HG03139 (cell line): ENCODE measurements around the gene MAT1A.

ENCODE experiments used
- ATAC-seq: cut with Tn5 transposase; IDR thresholded peaks from one replicate; pipeline ENCODE4 v1.9.1; 2021; ENCODE audit not compliant: unreplicated experiment

MAT1A gene

DNA sequence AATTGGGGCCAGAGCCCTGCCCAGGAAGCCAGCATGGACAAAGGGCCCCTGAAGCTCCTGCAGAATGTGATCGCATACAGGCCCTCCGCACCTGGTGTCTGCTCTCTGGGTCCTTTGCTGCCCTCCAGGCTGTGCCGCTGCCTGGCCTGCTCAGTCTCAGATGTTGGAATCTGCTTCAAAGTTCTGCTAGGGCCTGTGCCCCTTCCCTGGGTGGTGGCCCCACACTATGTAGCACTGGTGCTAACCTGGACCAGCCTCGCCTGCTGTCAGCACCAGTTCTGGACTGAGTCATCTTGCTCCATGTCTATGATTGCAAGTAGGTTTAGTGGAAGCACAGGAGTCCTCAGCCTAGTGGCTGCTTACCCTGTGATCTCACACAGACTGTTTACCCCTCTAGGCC lies 6.3 kb downstream of the MAT1A start:
- ATAC-seq, result no peak

DNA sequence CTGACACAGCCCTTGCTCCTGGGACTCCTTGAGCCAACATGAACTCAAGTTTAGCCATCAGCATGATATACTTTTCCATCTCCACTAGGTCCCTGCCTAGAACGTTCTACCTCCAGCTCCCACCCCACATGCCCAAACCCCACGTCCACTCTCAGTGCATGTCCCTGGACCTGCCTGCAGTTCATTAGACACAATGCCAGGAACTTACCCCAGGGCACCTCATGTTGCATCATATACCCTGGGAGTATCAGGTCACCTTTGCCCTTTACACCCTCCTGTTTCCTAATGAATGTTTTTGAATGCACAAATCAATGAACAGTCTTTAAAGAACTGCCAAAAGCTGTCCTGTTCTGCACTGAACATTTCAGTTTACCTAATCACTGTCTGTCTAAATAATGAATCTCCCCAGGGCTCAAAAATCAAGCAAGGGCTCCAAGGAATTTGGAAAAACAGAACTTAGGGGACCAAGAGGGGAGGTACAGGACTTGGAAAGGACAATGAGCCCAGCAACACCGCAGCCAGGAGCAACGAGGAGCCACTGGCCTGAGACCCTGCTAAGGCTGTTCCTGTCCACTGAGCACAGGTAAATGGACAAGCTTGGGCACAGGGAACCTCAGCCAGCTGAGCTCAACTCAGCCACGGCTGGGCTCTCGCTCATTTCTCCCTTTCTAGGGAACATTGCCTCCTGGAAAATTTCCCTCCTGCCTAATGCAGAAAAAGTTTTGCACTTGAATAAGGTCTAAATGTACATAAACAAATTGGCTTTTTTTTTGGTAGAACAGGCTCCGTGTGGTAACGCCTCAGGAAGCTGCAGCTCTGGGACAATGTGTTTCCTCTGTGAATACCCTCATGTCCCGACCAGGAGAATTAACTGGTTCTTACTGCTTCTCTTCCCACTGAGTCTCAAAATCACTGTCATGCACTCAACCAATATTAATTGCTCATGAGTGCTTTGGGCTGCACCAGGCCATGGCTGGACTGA lies 7.4 kb downstream of the MAT1A start:
- ATAC-seq, result no peak

DNA sequence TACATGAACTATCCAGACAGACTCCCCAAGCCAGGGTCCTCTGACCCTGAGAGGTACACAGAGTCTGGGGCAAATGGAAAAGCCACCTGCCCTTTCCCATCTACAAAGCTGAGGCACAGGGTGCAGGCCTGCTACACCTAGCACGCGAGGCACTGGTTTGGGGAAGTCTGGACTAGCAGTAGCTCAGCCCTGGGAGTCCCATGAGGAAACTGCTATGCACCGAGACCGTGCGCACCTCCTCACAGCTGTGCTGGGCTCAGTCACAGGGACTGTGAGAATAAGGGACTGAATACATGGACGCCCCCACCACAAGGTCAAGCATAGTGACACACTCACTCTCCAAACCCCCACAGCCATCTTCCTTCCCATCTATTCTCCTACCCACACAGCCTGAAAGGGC lies 8.2 kb downstream of the MAT1A start:
- no peak for ATAC-seq

DNA sequence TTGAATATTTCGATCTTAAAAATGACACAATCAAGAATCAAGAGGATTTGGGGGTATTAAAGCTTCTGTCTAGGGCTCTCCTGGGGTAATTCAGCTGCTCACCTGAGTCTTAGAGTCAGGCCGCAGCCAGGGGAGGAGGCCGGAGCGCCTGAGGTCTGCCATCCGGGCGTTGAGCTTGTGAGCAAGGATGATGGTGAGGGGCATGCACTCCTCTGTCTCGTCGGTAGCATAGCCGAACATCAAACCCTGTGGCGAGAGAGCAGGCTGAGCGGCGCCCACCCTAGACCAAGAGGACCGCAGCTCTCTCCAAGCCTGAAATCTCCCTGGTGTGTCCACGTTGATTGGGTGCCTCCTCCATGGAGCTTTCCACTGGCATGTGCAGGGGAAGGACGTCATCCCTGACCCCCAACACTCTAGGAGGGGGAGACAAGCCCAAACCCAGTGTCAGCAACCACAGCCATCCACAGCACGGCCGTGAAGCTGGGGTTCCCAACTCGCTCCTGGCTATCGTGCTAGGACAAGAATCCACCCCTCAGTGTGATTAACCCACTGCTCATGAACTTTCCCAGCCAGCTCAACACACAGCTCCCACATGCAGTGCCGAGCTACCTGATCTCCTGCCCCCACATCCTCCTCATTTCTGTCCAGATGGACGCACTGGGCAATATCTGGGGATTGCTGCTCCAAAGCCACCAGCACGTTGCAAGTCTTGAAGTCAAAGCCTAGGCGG lies 9.2 kb downstream of the MAT1A start:
- no peak for ATAC-seq

DNA sequence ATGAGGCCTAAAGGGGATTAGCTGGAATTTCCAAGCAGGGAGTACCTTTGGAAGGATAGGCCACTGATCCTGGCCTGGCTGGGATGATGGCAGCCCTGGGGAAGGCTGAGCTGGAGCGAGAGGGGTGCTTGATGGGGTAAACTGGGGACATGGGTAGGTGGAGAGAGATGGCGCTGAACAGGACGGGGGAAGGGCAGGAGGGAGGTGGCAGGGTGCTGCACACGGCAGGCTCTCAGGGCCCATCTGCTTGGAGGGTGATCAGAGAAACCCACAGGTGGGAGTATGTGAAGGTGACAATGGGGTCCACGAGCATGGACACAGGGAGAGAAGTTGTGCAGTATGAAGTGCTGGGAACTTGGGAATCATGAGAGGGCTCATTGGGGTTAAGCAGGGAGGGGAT lies 10.3 kb downstream of the MAT1A start:
- ATAC-seq, result no peak

DNA sequence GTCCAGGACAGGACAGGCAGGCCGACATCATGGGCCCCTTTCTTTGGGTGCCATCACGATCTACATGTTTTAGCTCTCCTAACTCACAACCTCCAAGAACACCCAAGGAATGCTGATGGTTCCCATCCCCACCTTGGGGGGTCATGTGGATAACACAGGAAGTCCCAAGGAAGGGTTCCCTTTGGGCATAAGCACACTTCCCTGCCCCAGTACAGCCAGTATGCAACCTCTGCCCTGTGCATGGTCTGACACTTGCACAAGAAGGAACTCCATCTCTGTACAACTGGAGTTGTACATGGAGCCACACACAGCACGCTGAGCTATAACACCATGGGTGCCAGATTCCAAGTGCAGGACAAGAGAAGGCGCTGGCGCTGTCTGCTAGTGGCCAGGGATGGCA lies 11.0 kb downstream of the MAT1A start:
- ATAC-seq, result no peak

DNA sequence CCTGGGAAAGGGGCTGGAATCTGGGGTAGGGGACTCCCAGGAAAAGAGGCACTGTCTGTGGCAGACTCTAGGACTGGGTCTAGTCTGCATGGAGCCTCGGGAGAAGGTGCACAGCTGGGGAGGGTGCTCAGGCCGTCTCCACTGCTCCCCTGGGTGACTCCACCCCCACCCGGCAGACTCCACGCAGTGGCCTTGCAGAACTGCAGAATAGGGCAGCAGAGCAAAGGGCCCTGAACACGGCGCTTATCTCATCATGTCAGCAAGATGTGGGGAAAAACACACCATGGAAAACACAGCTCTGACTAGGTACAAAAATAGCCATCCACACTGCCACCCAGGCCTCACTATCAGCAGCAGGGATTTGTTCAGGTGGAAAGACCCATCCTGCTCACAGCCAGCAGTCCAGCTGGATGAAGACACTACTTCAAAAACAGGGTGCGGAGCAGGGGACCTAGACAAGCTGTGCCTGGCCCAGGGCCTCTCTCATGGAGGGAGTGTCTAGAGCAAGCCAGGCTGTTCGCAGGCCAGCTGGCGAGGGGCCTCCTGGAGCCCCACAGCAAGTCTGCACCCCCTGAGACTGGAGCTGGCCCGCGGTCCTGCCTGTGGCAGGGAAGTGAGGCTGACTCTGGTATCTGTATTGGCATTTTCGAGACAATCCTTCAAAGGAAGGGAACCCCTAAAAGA lies 11.7 kb downstream of the MAT1A start:
- no peak for ATAC-seq

DNA sequence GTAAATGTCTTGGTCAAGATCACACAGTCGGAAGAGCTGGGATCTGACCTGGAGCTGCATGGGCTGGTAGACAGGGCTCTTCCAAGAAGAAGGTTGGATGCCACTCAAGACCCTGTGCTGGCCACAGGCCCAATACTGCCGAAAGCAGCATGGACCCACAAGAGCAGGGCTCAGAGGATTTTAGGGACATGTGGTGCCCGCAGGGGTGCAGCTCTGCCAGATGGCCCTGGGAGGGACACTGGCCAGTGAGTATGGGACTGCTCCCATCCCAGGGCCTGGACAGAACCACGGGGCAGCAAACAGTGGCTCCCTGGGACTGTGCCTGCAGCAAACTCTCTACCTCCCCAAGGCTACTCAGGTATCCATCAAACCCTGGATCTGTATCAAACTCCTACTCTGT lies 12.4 kb downstream of the MAT1A start:
- no peak for ATAC-seq

DNA sequence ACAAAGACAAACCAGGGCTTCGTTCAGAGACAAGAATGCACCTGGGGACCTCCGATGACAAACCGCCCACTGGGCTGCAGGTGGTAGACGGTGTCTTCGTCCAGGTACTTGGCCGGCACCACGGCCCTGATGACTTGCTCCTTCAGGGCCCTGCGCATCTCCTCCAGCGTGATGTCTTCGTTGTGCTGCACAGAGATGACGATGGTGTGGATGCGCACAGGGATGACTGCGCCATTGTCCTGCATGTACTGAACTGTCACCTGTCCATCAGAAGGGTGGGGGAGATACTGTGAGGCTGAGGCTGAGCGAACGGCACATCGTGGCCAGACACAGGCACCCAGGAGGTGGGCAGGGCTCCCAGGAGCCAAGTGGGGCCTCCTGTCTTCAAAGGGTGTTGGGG lies 13.1 kb downstream of the MAT1A start:
- no peak for ATAC-seq

DNA sequence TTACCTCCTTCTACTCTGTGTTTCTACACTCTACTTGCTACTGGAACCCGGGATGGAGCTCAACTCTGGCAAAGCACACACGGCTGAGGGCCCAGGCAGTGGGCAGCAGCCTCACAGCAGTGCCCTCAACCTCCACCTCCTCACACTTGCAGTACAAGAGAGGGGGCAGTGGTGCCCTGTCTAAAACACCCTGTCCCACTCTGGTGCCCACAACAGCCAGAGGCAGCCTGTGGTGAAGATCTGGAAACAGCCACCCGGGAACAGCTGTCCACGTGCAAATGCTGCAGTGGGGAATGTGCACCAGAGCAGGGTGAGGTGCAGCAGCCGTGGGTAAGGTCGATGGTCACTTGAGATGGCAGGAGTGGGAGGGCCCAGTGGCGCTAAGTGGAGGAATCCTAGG lies 13.7 kb downstream of the MAT1A start:
- no peak for ATAC-seq

DNA sequence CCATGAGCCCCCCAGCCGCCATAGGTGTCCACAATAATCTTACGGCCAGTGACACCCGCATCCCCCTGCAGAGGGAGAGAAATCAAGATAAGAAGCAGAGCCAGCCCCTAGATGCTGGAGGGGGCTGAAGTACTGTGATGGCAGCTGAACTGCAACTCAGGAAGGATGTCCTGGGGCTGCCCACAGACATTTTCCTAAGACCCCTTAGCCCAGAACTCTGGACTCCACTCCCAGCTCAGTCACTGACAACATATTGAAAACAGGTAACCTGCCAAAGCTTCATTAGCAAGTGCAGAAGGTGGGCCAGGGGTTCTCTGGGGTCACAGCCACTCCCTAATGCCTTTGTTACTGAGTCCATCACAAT lies 14.3 kb downstream of the MAT1A start:
- ATAC-seq, result no peak

DNA sequence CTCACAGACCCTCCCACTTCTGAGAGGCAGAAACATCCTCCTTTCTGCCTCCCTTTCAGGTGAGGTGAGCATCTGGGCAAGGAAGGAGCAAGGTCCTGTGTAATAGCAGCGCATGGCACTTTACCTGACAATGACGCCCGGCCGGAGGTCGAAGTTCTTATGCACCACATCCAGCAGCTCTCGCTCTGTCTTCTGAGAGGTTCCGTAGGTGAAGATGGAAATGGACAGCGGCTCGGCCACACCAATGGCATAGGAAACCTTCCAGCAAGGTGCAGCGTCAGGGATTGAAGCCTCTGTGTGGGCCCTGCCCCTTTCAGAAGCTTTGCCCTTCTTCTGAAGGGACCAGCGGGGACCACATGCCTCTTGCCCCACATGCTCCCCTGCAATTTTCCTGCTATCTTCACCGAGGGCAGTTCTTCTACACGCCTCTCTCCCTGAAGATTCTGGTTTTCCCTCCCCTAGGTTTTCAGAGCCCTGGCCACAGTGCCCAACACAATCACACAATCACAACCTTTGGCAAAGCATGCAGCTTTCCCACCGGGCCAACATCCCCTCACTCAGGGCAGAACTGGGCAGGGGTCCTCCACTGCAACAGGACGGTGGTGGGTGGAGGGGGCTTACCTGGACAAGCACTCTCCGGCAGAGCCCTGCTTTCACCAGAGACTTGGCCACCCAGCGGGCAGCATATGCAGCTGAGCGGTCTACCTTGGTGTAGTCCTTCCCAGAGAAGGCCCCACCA lies 14.9 kb downstream of the MAT1A start:
- no peak for ATAC-seq

DNA sequence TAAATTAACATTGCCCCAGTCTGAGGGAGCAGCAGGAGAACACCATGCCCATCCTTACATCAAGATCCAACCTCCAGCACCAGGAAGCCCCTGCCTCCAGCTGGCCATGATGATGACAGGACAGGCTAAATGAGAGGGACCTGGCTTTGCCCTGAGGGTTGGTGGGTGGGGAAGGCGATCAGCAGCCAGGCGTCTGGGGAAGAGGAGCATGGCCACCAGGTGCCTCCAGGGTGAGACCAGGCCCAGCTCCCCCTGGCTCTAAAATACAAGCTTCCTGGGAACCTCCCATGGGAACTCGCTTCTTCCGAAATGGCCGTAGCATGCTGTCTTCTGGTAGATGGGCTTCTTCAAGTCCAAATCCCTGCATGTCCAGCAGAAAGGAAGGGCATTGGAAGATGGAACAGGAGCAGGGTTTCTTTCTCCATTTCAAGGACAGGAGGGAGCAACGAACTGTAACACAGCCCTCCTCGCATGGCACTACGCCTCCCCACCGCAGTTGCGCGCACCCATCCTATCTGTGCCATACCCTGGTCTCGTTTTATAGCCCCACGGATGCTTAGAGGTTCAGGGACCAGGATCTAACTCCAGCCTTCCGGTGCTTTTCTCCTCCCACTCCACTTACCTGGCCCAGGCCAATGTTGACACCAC lies 15.8 kb downstream of the MAT1A start:
- no peak for ATAC-seq

DNA sequence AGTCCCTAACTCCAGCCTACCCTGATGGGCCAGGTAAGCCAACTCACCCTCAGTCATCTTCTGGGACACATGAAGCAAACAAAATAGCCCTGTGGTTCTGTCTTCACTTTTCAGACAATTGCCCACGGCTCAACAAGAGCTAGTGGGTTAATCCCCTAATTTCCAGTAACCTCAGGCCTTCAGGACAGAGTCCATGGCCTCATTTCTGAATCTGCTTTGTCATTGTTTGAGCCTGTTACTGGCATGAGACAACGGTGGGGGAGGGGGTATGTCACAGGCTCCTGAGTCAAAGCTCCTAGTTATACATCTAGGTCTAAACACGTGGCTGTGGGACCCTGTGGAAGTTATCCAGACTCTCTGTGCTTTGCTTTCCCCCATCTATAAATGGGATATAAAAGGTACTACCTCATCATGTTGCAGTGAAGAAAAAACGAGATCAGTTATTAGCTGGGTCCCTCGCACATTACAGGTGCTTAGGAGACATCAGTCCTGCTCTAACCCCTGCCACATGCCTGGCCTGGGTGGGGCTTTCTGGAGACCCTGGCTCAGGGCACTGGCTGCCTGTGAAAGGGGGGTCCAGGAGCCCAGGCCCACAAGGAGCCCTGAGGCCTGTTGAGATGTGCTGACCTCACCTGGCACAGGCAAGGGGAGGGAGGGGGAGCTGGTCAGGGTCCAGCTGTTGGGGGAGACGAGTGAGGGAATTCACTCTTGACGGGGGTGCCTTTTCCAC lies 16.5 kb downstream of the MAT1A start:
- ATAC-seq, result no peak

DNA sequence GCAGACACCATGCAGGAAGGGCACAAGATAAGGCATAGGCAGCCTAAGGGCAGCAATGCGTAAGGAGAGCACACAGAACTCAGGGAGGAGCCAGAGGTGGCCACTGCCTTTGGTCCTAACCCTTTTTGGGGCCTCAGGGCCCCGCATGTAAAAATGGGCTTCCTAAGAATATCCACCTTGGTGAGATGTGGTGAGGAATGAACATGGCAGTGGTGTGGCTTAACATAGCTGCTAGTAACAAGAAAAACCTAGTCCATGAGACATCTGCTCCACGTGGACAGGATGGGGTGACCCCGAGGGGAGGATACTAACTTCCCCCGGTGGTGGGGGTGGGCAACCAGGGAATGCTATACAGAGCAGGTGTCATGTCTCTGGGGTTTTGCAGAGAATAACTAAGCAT lies 18.0 kb downstream of the MAT1A start:
- ATAC-seq, result no peak

DNA sequence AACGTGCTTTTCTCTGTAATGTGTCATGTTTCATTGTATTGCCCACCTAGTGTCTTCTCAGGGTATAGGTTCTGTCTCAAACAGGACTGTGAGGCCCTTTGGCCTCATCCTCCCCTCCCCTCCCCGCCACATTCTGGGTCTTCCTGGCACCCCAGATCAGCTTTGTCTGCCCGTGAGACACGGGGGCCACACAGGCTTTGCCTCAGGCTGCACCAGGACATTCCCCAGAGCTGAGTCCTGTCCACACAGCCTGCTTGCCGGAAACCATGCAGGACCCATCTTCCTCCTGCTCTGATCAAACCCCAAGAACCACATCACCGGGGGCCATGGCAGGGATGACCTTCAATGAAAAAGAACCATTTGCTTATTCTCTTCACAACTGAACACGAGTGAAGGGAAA lies 18.6 kb downstream of the MAT1A start:
- no peak for ATAC-seq

DNA sequence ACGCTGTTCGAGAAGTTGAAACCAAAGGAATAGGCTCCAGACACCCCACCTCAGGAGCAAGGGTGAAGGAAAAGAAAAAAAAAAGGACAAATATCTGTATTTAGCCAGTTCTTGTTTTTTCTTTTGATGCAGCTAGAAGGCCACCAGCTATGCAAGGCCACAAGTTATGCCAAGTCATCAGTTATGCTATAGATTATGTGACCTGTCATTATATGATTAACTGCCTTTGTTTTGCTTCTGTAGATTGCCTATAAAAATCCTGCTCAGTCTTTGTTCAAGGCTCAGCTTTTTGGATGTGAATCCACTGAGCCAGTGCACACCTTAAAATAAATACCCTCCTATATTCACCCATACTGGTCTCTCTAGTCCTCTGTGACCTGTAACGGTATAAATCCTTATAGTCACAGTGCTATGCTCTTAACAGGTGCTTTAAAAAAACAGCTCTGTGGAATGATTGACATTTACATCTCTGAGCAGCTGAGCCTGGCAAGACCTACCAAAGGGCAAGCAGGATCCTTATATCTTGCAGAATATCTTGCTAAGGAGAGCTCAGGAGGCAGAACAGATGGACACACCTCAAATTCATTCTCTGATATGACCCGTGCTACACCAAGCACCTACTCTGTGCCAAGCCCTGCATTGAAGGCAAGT lies 20.4 kb downstream of the MAT1A start:
- ATAC-seq, result no peak

DNA sequence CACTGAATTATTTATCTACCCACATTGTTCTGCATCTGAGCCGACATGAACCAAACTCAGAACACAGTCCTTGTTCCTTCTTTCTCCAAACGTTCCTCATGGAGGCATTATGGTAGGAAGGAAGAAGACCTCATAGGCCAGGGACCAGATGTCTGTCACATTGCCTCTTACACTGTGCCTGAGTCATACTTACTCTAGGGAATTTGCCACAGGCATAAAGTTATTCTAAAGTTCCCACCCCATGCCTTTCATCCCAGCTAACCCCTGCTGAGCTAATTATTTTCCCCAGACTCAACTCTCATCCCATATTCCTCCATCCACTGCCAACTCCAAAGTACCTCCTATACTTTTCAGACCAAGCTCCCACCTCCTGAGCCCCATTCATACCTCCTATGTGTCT lies 21.2 kb downstream of the MAT1A start:
- no peak for ATAC-seq

DNA sequence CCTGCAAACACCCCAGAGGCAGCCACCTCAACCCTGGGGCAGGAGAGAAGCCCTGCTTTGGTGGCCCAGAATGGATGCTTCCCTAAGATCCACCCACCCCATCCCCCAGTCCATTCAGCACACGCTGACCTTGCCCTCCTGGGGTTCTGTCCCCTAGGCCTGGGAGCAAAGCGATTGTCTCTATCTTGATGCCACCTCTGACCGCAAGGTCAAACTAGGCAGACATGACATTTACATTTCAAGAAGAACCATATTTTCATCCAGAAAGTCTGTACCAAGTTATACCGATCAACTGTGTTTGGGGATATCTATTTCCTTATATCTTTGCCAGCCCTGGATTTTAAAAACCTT lies 23.0 kb downstream of the MAT1A start:
- no peak for ATAC-seq
